Stimulated activated CD4-positive, alpha-beta T cell treated with anti-CD3 and anti-CD28 coated beads, Interleukin-15, amount 100 ng/mL, for 1 hour (primary cell): ENCODE results near the gene NRP1.
"Not testable (repeated sequence)": the region's sequence is repeated elsewhere in the genome, so short reads cannot be mapped to it uniquely, and the experiment has no call there.

ENCODE experiments used
- DNase-seq, 2 donors: peaks; one replicate each; pipeline ENCODE4 v3.0.0-alpha.2; 2020; ENCODE audit warnings: low read depth in 1 of 2, low spot score in 1 of 2

Gene NRP1

GRCh38 chr10:33325929-33326328, 8.5 kb downstream of the NRP1 start:
- no peak for DNase-seq

- DNase-seq, result no peak
These were observed 10.7 kb downstream of the NRP1 start for GRCh38 chr10:33323721-33324120.

DNA sequence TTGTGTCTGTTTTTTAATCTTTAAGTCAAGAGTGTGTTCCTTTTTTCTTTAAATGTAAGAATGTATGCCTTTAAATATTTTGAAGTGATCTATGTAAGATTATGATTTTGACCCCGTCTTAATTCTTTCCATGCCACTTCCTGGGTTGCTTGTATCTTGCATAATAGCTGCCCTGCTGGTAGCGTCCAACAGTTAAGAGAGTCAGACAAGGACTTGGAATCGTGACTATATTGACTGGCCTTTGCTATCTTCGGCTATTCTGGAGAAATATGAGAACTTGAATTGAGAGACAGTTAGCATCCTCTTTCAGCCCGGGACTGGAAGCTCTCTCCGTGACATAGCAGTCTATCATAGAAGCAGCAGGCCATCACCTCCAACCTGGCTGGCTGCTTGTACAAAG, 13.0 kb downstream of the NRP1 start:
- no peak for DNase-seq

DNA sequence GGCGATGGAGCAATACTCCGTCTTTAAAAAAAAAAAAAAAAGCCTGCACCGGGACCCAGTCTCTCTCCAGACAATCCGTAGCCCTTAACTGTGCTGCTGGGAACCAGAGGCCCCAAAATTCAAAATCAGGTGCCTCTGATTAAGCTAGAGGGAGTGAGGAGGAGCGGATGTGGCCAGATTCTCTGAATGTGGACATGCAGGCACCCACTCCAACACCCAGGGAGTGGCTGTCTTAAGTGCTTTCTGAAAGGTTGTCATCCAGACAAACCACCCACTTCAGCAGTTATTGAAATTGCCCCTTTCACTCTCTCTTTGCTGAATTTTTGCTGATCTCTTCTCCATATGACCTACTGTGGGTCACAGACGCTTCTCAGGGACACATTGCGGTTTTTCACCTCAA, 14.2 kb downstream of the NRP1 start:
- no peak for DNase-seq

GRCh38 chr10:33315891-33316290, 18.6 kb downstream of the NRP1 start:
- no peak for DNase-seq

- no peak for DNase-seq
These were observed 19.5 kb downstream of the NRP1 start for GRCh38 chr10:33314811-33315561.

DNA sequence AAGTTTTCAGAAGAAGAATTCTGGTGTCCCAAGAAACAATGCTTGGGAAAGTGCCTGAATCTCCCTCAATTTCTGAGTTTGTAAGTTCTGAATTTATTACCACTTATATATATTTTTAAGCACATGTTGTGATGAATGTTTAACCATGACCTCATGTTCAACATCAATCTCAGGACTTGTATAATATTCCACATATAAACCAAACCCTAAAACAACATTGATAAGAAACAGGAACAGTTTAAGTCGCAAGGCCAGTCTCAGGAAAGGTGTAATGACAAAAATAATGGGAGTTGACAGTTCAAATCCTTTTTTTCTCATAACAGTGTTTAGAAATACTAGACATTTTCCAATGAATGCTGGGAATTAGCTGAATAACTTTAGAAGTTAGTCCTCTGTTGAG, 22.8 kb downstream of the NRP1 start:
- DNase-seq, result no peak

DNA sequence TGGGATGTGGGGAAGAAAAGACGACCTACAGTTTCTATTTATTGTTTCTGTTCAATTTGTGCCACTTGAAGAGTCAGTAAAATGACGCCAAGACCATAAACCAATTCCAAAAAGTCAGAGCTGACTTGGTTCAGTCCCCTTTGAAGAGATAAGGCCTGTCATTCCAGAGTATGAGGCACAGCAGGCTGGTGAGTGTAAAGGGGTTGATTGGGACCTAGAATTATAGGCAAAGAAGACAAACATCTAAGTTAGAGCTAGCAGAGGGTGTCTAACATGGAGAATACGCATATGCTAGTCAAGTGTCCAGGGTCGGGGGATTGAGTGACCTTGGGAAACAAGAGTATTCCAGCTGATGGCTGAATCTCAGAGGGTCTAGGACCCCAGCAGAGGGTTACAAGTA, 23.6 kb downstream of the NRP1 start:
- no peak for DNase-seq

GRCh38 chr10:33309406-33309805, 25.1 kb downstream of the NRP1 start:
- DNase-seq, result no peak

GRCh38 chr10:33307835-33308234, 26.6 kb downstream of the NRP1 start:
- no peak for DNase-seq

DNA sequence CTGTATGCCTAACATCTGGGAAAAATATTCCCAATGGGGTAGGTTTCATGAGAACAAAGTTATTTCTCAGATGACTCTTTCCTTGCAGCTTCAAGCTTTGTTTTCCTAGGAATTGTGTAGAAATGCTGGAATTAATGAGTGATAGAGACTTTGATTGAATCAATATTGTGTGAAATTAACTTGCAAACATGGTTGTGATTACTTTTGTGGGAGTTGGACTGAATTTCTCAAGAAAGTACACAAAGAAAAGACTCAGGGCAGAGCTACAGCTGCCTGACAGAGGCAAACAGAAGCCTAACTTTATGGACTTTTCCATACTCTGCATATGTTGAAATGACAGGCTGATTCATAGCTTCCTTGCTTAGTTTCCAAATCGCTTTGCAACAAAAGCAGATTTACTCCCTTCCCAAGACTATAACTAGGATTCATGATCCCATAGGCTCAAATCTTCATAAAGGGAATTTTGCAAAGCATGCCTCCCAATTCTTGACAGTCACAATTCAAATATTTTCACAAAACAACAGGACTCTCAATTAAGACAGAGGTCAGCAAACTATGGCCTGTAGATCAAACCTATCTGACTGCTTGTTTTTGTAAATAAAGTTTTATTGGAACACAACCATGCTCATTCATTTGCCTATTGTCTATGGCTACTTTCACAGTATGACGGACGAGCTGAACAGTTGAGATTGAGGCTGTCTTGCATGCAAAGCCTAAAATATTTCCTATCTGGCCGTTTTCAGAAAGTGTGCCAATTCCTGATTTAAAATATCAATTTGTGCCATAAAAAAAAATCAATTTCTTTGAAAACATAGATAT, 27.6 kb downstream of the NRP1 start:
- DNase-seq, result no peak

DNA sequence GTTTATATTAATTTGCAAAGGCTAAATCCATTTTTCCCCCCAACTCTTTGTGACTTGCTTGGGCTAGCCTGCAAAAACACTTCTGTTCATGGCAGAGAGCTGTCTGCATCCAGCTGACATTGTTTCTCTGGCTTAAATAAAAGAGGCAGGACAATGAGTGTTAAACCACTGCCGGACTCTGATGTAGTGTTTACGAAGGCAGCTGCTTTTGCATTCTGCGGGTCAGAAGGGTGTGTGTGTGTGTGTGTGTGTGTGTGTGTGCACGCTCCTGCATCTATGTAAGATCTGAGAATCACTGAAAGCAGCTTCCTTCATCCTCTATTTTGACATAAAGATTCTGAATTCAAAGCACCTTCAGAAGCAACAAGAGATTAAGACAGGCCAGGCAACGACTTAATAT, 28.3 kb downstream of the NRP1 start:
- no peak for DNase-seq

GRCh38 chr10:33304423-33305225, 29.8 kb downstream of the NRP1 start:
- DNase-seq, result no peak

DNA sequence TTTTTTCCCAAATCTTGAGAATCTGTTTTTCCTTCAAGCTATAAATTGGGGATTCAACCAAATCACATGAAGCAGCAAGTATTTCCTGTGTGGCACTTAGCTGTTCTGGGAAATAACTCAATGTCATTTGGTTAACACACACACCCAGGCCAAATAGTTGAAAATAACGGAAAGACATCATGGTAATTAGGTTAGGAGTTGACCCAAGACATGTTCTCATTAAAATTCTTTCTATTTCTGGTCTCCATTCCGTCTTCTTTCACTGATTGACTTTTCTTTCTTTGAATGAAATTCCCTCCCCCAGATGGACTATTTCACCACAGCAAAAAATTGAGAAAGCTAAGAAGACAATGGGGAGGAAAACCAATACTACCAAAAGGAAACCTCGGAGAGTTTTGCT, 30.5 kb downstream of the NRP1 start:
- no peak for DNase-seq

GRCh38 chr10:33302208-33302829, 32.1 kb downstream of the NRP1 start:
- no peak for DNase-seq

- DNase-seq, result no peak
These were observed 33.2 kb downstream of the NRP1 start for GRCh38 chr10:33301097-33301789.

DNA sequence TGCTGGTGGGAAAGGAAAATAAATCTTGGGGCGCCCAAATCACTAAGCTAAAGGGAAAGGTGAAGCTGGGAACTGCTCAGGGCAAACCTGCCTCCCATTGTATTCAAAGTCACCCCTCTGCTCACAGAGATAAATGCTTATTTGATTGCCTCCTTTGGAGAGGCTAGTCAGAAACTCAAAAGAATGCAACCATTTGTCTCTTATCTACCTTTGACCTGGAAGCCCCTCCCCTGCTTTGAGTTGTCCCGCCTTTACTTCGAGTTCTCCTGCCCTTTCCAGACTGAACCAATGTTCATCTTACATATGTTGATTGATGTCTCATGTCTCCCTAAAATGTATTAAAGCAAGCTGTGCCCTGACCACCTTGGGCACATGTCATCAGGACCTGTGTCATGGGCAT, 33.9 kb downstream of the NRP1 start:
- not testable (repeated sequence) for DNase-seq

DNA sequence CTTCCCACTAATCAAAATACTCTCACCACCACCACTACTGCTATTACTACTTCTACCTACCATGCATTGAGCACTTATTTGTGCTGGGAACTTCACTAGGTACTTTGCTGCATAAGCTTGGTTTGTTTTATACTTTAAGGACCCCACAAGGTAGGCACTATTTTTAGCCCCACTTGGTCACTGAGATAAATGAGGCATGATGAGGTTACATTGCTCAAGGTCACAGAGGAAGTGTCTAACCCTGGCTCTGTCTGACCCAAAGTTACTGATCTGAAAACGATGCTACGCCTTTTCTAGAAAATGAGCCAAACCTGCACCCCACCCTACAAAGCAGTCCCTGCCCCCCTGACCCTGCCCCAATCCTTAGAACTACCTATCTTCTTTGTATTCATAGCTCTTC, 35.6 kb downstream of the NRP1 start:
- no peak for DNase-seq

- no peak for DNase-seq
These were observed 36.4 kb downstream of the NRP1 start for GRCh38 chr10:33298110-33298509.

DNA sequence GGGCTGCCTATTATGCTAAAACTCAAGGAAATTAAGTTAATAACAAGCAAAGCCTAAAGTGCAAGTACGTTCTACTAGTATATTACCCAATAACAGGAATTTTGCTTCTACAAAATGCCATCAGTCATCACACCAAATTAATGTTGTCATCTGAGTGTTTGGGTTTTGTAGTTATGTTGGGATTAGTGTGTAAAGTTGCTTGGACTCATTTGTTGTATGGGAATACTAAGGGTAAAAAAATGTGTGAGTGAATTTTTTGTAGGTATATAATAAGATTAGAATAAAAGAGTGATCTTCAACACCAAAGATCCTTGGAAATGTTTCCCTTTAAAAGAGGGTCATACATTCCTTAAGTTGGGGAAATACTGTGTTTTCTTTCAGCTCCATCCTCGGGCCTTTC, 38.6 kb downstream of the NRP1 start:
- no peak for DNase-seq
